Activated CD8-positive, alpha-beta memory T cell treated with anti-CD3 and anti-CD28 coated beads, Interleukin-2, amount 10 ng/mL, durations not matched to agents 7 days and 5 days (primary cell): Measurements from ENCODE around the gene KCND3. TPM values are rescaled to one million over a fixed set of nuclear protein-coding genes. Genes with fewer than 3 reads are reported as not detected.

Experiments
- ATAC-seq: fragments of 150-1000 bp; cut with Tn5 transposase; one replicate; pipeline ENCODE4 v1.10.0; 2021; ENCODE audit warnings: moderate library complexity
- CTCF ChIA-PET: fragments of 350-600 bp; sonication (Branson Sonifier 250); formaldehyde crosslinking; loops from one replicate; lab custom pipeline; 2021; ENCODE audit warnings: antibody characterized with exemption; lab: Charles Lee
- DNase-seq: peaks from one replicate; pipeline ENCODE4 v3.0.0-alpha.2; 2020
- H3K27ac Mint-ChIP-seq: one replicate; pipeline ENCODE4 v1.8.0; 2021; ENCODE audit warnings: mild to moderate bottlenecking, mixed read lengths
- H3K27me3 Mint-ChIP-seq: one replicate; pipeline ENCODE4 v1.8.0; 2021; ENCODE audit warnings: mixed read lengths
- H3K36me3 Mint-ChIP-seq: one replicate; pipeline ENCODE4 v1.8.0; 2021; ENCODE audit warnings: mild to moderate bottlenecking, mixed read lengths
- H3K4me1 Mint-ChIP-seq: one replicate; pipeline ENCODE4 v1.8.0; 2021; ENCODE audit warnings: mixed read lengths
- H3K4me3 Mint-ChIP-seq: one replicate; pipeline ENCODE4 v1.8.0; 2021; ENCODE audit warnings: mild to moderate bottlenecking, moderate library complexity, mixed read lengths
- H3K9me3 Mint-ChIP-seq: one replicate; pipeline ENCODE4 v1.8.0; 2022; ENCODE audit warnings: low read depth, mixed read lengths
- total RNA-seq, 2 experiments: library from RNA; stranded (reverse); gene quantifications; one replicate each; pipeline ENCODE4 v1.2.3, GENCODE V29; 2021

KCND3 gene
- total RNA-seq, 2 experiments from 2014 or later: not detected

GRCh38 chr1:111734856-111735255 lies 254.6 kb downstream of the KCND3 start:
- ATAC-seq: no peak
- no peak for DNase-seq
- CTCF ChIA-PET: interaction anchor here (1.4 to 6.4 kb wide), 5 partner anchors 12 to 227 kb away, joined by 3 to 50 read pairs (median 7); partner anchors contain the start of gene DDX20
- H3K4me3 Mint-ChIP-seq: no peak overlapping the region
- no peak overlapping the region for H3K27ac Mint-ChIP-seq
- H3K27me3 Mint-ChIP-seq: peaks cover 14% of the 10 kb centered on the region
- H3K36me3 Mint-ChIP-seq: no peaks in the 10 kb centered on the region
- peaks cover 23% of the 10 kb centered on the region for H3K4me1 Mint-ChIP-seq
- H3K9me3 Mint-ChIP-seq: no peaks in the 10 kb centered on the region

- no peaks in the 10 kb centered on the region for H3K9me3 Mint-ChIP-seq
- no peak overlapping the region for H3K27ac Mint-ChIP-seq
- CTCF ChIA-PET: interaction anchor here (1.4 to 6.4 kb wide), 4 partner anchors 20 to 226 kb away, joined by 3 to 50 read pairs (median 6); partner anchors contain the start of gene DDX20
Observed at GRCh38 chr1:111734426-111734825, 255.0 kb downstream of the KCND3 start.

GRCh38 chr1:111733992-111734341 lies 255.5 kb downstream of the KCND3 start:
- no peak for DNase-seq
- CTCF ChIA-PET: interaction anchor here (0.9 to 2.4 kb wide), 4 partner anchors 19 to 252 kb away, joined by 3 to 9 read pairs (median 5); partner anchors contain the start of gene DDX20

More at GRCh38 chr1:111734426-111734825, 255.0 kb downstream of the KCND3 start:
- Mint-ChIP-seq H3K36me3 (no peaks in the 10 kb centered on the region), H3K4me3 (no peak overlapping the region), H3K4me1 (peaks cover 21% of the 10 kb centered on the region), H3K27me3 (peaks cover 12% of the 10 kb centered on the region)
- DNase-seq: no peak
- ATAC-seq: no peak

GRCh38 chr1:111733183-111733991 lies 256.1 kb downstream of the KCND3 start:
- Mint-ChIP-seq H3K4me1 (peaks cover 18% of the 10 kb centered on the region), H3K4me3 (no peak overlapping the region), H3K9me3 (no peaks in the 10 kb centered on the region), H3K27ac (no peak overlapping the region), H3K27me3 (peaks cover 12% of the 10 kb centered on the region), H3K36me3 (no peaks in the 10 kb centered on the region)
- CTCF ChIA-PET: interaction anchor here (0.9 to 2.4 kb wide), 3 partner anchors 19 to 251 kb away, joined by 3 to 9 read pairs (median 3); no protein-coding TSS in a partner anchor
- ATAC-seq: peak; percentile 57
- peak; percentile 43 for DNase-seq

More at GRCh38 chr1:111733992-111734341, 255.5 kb downstream of the KCND3 start:
- H3K36me3 Mint-ChIP-seq: no peaks in the 10 kb centered on the region
- H3K4me3 Mint-ChIP-seq: no peak overlapping the region
- H3K4me1 Mint-ChIP-seq: peaks cover 21% of the 10 kb centered on the region
- no peak for ATAC-seq
- H3K27ac Mint-ChIP-seq: no peak overlapping the region
- H3K27me3 Mint-ChIP-seq: peaks cover 12% of the 10 kb centered on the region
- H3K9me3 Mint-ChIP-seq: no peaks in the 10 kb centered on the region

DNA sequence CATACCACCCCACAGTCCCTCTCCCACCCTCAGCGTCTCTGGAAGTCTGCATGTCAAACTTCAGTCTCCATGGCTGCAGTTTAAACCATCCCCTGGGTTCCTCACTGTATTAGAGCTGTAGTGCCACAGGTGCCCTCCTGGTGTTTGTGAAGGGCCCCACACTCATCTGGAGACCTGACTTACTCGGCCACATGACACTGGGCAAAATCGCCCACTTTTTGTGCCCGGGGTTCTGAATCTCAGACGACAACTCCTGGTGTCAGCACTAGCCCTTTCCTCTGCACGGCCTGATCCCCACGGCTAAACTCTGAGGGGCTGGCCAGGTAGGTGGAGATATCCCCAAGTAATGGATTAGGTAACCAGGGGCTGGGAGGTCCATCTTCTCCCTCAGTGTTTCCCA lies 256.8 kb downstream of the KCND3 start:
- H3K27ac Mint-ChIP-seq: no peak overlapping the region
- H3K4me1 Mint-ChIP-seq: peaks cover 14% of the 10 kb centered on the region
- CTCF ChIA-PET: interaction anchor here (2.4 kb wide), 1 partner anchor 18 kb away, joined by 9 read pairs; no protein-coding TSS in a partner anchor
- H3K9me3 Mint-ChIP-seq: no peaks in the 10 kb centered on the region
- no peak overlapping the region for H3K4me3 Mint-ChIP-seq
- DNase-seq (peak; percentile 31), ATAC-seq (no peak)
- no peaks in the 10 kb centered on the region for H3K36me3 Mint-ChIP-seq
- peaks cover 8% of the 10 kb centered on the region for H3K27me3 Mint-ChIP-seq

- H3K36me3 Mint-ChIP-seq: no peaks in the 10 kb centered on the region
- no peaks in the 10 kb centered on the region for H3K9me3 Mint-ChIP-seq
- H3K27me3 Mint-ChIP-seq: peaks cover under 1% of the 10 kb centered on the region
- no peak overlapping the region for H3K4me3 Mint-ChIP-seq
- peaks cover 8% of the 10 kb centered on the region for H3K4me1 Mint-ChIP-seq
- H3K27ac Mint-ChIP-seq: no peak overlapping the region
- ATAC-seq (no peak), DNase-seq (peak; percentile 22)
- CTCF ChIA-PET: interaction anchor here (0.6 to 2.4 kb wide), 3 partner anchors 12 to 17 kb away, joined by 4 to 9 read pairs (median 5); no protein-coding TSS in a partner anchor
Observed at GRCh38 chr1:111731956-111732355, 257.5 kb downstream of the KCND3 start.

GRCh38 chr1:111730706-111731105 lies 258.8 kb downstream of the KCND3 start:
- ATAC-seq: no peak
- H3K36me3 Mint-ChIP-seq: no peaks in the 10 kb centered on the region
- H3K27me3 Mint-ChIP-seq: no peaks in the 10 kb centered on the region
- H3K27ac Mint-ChIP-seq: no peak overlapping the region
- CTCF ChIA-PET: interaction anchor here (1.9 kb wide), 1 partner anchor 12 kb away, joined by 5 read pairs; no protein-coding TSS in a partner anchor
- peak; percentile 25 for DNase-seq
- H3K4me1 Mint-ChIP-seq: peaks cover 8% of the 10 kb centered on the region
- H3K4me3 Mint-ChIP-seq: no peak overlapping the region
- no peaks in the 10 kb centered on the region for H3K9me3 Mint-ChIP-seq

- ATAC-seq (no peak), DNase-seq (peak; percentile 12)
- no peaks in the 10 kb centered on the region for H3K27me3 Mint-ChIP-seq
- CTCF ChIA-PET: interaction anchor here (1.9 kb wide), 1 partner anchor 11 kb away, joined by 5 read pairs; no protein-coding TSS in a partner anchor
- H3K9me3 Mint-ChIP-seq: no peaks in the 10 kb centered on the region
- no peak overlapping the region for H3K27ac Mint-ChIP-seq
- H3K36me3 Mint-ChIP-seq: no peaks in the 10 kb centered on the region
- no peak overlapping the region for H3K4me3 Mint-ChIP-seq
- H3K4me1 Mint-ChIP-seq: peaks cover 8% of the 10 kb centered on the region
Observed at GRCh38 chr1:111729946-111730681, 259.4 kb downstream of the KCND3 start.

DNA sequence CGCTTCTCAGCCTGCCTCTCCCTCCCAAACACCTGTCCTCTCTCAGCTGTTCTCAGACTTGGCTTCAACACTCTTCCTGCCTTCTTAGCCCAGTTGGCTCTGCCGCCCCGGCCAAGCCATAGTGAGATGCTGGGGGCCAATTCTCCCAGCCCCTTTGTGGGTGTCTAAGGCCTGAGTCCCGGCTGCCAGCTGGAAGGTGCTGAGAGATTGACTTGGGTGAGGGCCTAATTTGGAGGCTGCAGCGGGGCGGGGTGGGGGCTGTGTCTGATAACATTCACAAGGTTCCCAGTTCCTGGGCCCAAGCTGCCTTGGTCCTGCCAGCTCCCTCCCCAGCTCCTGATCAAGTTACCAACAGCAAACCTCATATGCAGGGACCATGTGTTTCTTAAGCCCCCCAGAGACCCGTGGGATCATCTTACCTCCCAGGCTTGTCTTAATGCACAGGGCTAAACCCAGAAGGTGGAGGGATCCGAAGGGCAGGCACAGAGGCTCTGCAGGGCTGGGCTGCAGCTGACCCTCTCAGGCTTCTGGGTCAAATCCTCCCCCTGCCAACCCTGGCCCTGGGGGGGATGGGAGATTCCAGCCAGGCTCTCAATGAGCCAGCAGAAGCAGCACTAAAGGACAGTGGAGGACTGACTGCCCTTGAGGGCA lies 260.1 kb downstream of the KCND3 start:
- H3K27me3 Mint-ChIP-seq: no peaks in the 10 kb centered on the region
- H3K4me1 Mint-ChIP-seq: peaks cover 8% of the 10 kb centered on the region
- H3K27ac Mint-ChIP-seq: no peak overlapping the region
- ATAC-seq: no peak
- no peaks in the 10 kb centered on the region for H3K9me3 Mint-ChIP-seq
- H3K36me3 Mint-ChIP-seq: no peaks in the 10 kb centered on the region
- CTCF ChIA-PET: interaction anchor here (1.9 to 2.7 kb wide), 2 partner anchors 10 to 15 kb away, joined by 5 to 10 read pairs; partner anchors contain the start of gene INKA2
- DNase-seq: peak; percentile 35
- H3K4me3 Mint-ChIP-seq: no peak overlapping the region

- CTCF ChIA-PET: interaction anchor here (2.1 to 2.7 kb wide), 2 partner anchors 11 to 13 kb away, joined by 6 to 10 read pairs; no protein-coding TSS in a partner anchor
- no peak overlapping the region for H3K4me3 Mint-ChIP-seq
- no peaks in the 10 kb centered on the region for H3K9me3 Mint-ChIP-seq
- no peaks in the 10 kb centered on the region for H3K4me1 Mint-ChIP-seq
- H3K27ac Mint-ChIP-seq: no peak overlapping the region
- no peak for ATAC-seq
- H3K36me3 Mint-ChIP-seq: no peaks in the 10 kb centered on the region
- H3K27me3 Mint-ChIP-seq: no peaks in the 10 kb centered on the region
- DNase-seq: no peak
Observed at GRCh38 chr1:111727056-111727455, 262.4 kb downstream of the KCND3 start.

DNA sequence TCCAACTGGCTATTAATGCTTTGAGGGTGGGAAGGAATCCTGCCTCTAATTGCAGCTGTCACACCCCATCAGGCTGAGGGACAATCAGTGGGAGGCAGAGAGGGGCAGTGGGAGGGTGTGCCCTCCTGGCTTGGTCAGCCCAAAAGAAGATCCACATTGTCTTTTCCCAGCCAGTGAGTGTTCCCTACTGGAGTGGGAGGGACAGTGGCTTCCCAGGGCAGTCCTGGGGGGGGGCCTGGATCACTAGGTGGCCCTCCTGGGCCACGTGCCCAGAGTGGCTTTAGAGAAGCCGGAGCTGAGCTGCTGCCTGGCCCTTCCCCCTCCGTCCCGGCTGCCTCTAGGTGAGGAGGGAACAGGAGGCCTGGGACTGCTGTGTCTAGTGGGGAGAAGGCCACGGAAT lies 264.3 kb downstream of the KCND3 start:
- CTCF ChIA-PET: interaction anchor here (2.1 kb wide), 1 partner anchor 13 kb away, joined by 6 read pairs; no protein-coding TSS in a partner anchor
- ATAC-seq (no peak), DNase-seq (peak; percentile 30)
- H3K9me3 Mint-ChIP-seq: no peaks in the 10 kb centered on the region
- peaks cover under 1% of the 10 kb centered on the region for H3K4me1 Mint-ChIP-seq
- H3K27ac Mint-ChIP-seq: no peak overlapping the region
- H3K27me3 Mint-ChIP-seq: no peaks in the 10 kb centered on the region
- H3K4me3 Mint-ChIP-seq: no peak overlapping the region
- no peaks in the 10 kb centered on the region for H3K36me3 Mint-ChIP-seq

DNA sequence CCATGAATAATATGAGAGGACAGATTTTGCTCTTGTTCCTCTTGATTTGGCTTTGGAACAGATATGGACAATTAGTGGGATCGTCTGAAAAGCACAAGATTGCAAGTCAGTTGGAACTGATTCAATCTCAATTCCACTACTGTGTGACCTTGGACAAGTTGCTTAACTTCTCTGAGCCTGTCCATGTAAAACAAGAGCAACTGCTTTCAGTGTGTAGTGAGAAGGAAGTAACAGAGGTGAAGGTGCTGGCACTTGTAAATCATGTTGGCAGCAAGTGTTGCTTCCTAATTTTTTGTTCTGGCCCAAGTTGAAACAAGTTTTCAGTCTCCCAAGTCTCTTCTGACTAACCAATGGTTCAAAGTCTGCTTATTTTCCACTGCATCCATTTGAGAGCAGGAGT lies 265.6 kb downstream of the KCND3 start:
- H3K4me3 Mint-ChIP-seq: no peak overlapping the region
- no peak for ATAC-seq
- H3K27ac Mint-ChIP-seq: no peak overlapping the region
- peaks cover 7% of the 10 kb centered on the region for H3K4me1 Mint-ChIP-seq
- H3K36me3 Mint-ChIP-seq: no peaks in the 10 kb centered on the region
- no peaks in the 10 kb centered on the region for H3K27me3 Mint-ChIP-seq
- no peak for DNase-seq
- CTCF ChIA-PET: no interaction called here
- H3K9me3 Mint-ChIP-seq: no peaks in the 10 kb centered on the region
